Upper lobe of right lung (tissue), 1 donor: Measurements from ENCODE around the gene OMP. TPM values are rescaled to one million over a fixed set of nuclear protein-coding genes. Genes with fewer than 3 reads are reported as not detected.
A peak's percentile ranks its signal among the peaks of the same experiment; 100 is the strongest.

Experiments
- ATAC-seq: fragments of 200-7000 bp; cut with Tn5 transposase; one replicate; pipeline ENCODE4 v1.9.1; 2020; ENCODE audit warnings: mild to moderate bottlenecking, moderate library complexity
- DNase-seq: peaks from one replicate; pipeline ENCODE4 v3.0.0-alpha.2; 2020
- H3K27ac ChIP-seq: fragments of 200-600 bp; one replicate; pipeline ENCODE4 v1.8.0; 2022
- H3K27me3 ChIP-seq: fragments of 200-600 bp; one replicate; pipeline ENCODE4 v1.8.0; 2022; ENCODE audit warnings: mild to moderate bottlenecking
- H3K36me3 ChIP-seq: fragments of 200-600 bp; one replicate; pipeline ENCODE4 v1.8.0; 2022
- H3K4me1 ChIP-seq: fragments of 200-600 bp; one replicate; pipeline ENCODE4 v1.8.0; 2022
- H3K4me3 ChIP-seq: fragments of 200-600 bp; one replicate; pipeline ENCODE4 v1.8.0; 2022; ENCODE audit warnings: mild to moderate bottlenecking
- H3K9me3 ChIP-seq: fragments of 200-600 bp; one replicate; pipeline ENCODE4 v1.8.0; 2022
- intact Hi-C: fragments of 100-400 bp; cut with DNase I; formaldehyde crosslinking; loops from one replicate; pipeline ENCODE4 v1.11.0; 2022
- total RNA-seq: library from RNA; stranded (reverse); fragmentation: NEBNext Ultra II Directional; extraction: Animal tissue kit (Norgen Biotek cat#: 25700); gene quantifications from one replicate; pipeline ENCODE4 v1.2.1, GENCODE V29; 2021
- TF ChIP-seq, protein P1 (sequence below): fragments of 200-600 bp; IDR thresholded peaks from one replicate; pipeline ENCODE4 v1.8.0; 2022; ENCODE audit warnings: antibody characterized with exemption
- donor health status: DM: no; HTN: yes; CAD: no; lungs with severe emphysema.

Gene OMP
- total RNA-seq, 1 donor from 2014 or later = not detected

DNA sequence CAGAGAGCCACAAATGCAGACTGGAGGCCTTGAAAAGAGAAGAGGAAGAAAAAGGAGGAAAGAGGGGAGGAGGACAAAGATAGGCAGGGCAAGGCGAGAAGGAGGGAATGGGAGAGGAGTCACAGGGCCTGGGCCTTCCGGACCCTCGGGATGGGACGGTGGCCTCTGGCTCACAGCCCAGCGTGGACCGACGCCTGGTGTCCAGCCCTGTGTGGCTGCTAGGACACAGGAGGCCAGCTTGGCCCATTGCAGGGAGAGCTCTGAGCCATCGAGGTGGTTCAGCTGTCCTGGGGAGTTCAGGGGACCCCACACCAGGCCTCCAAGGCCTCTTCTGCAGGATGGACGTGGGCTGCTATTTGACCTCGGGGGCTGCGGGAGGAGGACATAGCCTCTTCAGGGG lies 34.8 kb downstream of the OMP start:
- Histone ChIP-seq H3K9me3 (no peaks in the 10 kb centered on the region), H3K4me1 (peaks cover 10% of the 10 kb centered on the region), H3K27me3 (peaks cover 19% of the 10 kb centered on the region), H3K36me3 (no peaks in the 10 kb centered on the region), H3K4me3 (no peak overlapping the region), H3K27ac (no peak overlapping the region)
- DNase-seq = no peak
- TF ChIP-seq, protein P1, sequence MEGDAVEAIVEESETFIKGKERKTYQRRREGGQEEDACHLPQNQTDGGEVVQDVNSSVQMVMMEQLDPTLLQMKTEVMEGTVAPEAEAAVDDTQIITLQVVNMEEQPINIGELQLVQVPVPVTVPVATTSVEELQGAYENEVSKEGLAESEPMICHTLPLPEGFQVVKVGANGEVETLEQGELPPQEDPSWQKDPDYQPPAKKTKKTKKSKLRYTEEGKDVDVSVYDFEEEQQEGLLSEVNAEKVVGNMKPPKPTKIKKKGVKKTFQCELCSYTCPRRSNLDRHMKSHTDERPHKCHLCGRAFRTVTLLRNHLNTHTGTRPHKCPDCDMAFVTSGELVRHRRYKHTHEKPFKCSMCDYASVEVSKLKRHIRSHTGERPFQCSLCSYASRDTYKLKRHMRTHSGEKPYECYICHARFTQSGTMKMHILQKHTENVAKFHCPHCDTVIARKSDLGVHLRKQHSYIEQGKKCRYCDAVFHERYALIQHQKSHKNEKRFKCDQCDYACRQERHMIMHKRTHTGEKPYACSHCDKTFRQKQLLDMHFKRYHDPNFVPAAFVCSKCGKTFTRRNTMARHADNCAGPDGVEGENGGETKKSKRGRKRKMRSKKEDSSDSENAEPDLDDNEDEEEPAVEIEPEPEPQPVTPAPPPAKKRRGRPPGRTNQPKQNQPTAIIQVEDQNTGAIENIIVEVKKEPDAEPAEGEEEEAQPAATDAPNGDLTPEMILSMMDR = no peak
- intact Hi-C loops = no loop called here
- no peak for ATAC-seq

DNA sequence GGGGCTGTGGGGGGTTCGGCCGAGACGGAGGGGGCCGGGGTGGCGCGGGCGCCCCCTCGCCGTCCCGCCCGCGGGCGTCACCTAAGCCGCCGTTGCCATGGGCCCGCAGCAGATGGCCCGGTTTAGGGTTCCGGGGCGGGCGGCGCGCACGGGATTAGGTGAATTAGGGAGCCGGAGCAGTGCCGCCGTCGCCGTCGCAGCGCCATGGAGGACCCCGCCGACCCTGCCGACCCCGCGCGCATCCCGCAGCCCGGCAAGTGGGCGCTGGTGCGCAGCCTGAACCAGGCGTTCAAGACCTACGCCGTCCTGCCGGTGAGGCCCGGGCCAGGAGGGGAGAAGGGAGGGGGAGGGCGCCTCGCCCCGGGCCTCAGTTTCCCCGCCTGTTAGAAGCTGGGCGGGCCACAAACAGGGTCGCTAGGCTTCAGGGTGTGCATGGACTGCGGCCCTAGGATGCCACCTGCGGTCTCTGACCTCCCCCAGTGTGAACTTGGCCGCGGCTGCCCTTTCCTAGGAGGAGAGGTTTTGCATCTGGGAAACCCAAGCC lies 35.5 kb downstream of the OMP start:
- Histone ChIP-seq H3K27ac (no peak overlapping the region), H3K9me3 (no peaks in the 10 kb centered on the region), H3K4me3 (no peak overlapping the region), H3K36me3 (no peaks in the 10 kb centered on the region), H3K27me3 (peaks cover 19% of the 10 kb centered on the region), H3K4me1 (peaks cover 10% of the 10 kb centered on the region)
- no peak for DNase-seq
- TF ChIP-seq, protein P1 = no peak
- intact Hi-C loops = no loop called here
- no peak for ATAC-seq

DNA sequence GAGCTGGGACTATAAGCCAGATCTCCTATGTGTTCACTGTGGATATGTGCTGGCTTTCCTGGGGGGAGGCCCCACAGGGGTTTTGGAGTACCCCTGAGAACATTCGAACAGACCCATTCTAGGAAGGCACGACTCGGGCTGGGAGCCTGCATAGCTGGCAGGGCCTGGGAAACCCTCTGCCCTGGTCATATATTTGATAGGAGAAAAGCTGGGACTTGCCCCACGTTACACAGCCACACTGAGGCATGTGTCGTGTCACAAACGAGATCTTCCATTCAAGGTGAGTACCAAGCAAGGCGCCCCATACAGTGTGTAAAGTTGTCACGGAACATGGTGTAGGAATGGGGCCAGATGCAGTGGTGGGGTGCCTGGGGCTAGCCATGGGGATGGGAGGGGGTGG lies 36.6 kb downstream of the OMP start:
- Histone ChIP-seq H3K9me3 (no peaks in the 10 kb centered on the region), H3K4me3 (no peak overlapping the region), H3K4me1 (peaks cover 10% of the 10 kb centered on the region), H3K27me3 (peaks cover 19% of the 10 kb centered on the region), H3K36me3 (no peaks in the 10 kb centered on the region), H3K27ac (no peak overlapping the region)
- intact Hi-C loops = no loop called here
- ATAC-seq (no peak), DNase-seq (no peak)
- TF ChIP-seq, protein P1 = no peak

DNA sequence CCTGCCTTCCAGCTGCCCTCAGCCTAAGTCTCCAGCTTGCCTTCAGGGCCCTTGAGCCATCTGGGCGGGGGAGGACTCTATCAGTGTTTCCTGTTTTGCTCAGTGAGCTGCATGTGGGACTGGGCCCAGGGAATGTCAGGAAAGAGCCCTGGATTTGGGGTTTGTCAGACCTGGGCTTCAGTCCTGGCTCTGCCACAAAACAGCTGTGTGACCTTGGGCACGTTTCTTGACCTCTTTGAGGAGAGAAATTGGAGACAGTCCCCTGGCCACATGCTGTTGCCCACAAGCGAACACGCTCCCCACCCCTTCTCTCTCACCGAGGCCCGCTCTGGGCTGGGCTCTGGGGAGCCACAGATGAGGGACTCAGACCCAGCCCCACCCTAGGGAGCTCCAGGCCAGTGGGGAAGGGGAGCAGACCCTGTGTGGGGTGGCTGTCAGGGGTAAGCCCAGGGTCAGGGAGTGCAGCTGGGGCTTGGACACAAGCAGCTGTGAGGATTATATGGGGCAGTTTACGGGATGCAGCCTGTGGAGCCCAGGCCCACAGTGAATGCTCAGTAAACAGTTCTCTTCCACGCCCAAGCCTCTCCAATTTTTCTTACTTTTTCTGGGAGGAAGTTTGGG lies 37.7 kb downstream of the OMP start:
- Histone ChIP-seq H3K27ac (no peak overlapping the region), H3K9me3 (no peaks in the 10 kb centered on the region), H3K36me3 (no peaks in the 10 kb centered on the region), H3K4me3 (no peak overlapping the region), H3K4me1 (peaks cover 10% of the 10 kb centered on the region), H3K27me3 (peaks cover 19% of the 10 kb centered on the region)
- intact Hi-C loops = no loop called here
- ATAC-seq (no peak), DNase-seq (no peak)
- TF ChIP-seq, protein P1 = no peak

DNA sequence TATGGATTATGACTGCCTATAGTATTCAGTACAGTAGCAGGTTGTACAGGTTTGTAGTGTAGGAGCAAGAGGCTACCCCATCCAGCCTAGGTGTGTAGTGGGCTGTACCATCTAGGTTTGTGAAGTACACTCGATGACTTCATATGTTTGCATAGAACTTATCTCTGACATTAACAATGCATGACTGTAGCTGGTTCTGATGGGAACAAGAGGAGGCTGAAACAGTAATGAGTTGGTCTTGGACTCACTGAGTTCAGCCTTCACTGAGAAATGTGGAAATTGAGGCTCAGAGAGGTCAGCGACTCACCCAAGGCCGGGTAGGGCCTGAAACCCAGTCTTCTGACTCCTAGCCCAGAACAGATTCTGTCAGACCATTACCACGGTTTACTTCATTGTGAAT lies 38.4 kb downstream of the OMP start:
- peaks cover 19% of the 10 kb centered on the region for H3K27me3 ChIP-seq
- no peaks in the 10 kb centered on the region for H3K9me3 ChIP-seq
- H3K27ac ChIP-seq = no peak overlapping the region
- H3K4me1 ChIP-seq = peaks cover 10% of the 10 kb centered on the region
- ATAC-seq (peak; percentile 76), DNase-seq (no peak)
- H3K4me3 ChIP-seq = no peak overlapping the region
- H3K36me3 ChIP-seq = no peaks in the 10 kb centered on the region
- intact Hi-C loops = no loop called here
- TF ChIP-seq, protein P1 = no peak

DNA sequence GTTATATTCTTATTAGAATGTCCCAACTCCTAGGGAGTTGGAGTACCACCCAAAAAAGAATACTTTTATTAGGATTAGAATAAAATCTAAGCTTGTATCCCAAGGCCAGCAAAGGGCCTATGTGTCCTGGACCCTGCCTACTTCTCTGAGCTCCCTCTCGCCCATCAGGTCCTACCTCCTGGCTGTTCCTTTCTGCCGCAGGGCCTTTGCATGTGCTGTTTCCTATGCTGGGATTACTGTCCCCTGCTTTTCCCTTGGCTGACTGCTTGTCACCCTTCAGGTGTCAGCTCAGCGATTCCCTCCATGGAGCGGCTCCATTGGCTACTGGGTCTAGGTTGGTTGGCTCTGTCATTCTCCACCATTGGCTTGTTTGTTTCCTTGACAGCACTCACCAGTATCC lies 38.8 kb downstream of the OMP start:
- Histone ChIP-seq H3K4me1 (peaks cover 10% of the 10 kb centered on the region), H3K27ac (no peak overlapping the region), H3K9me3 (no peaks in the 10 kb centered on the region), H3K36me3 (no peaks in the 10 kb centered on the region), H3K4me3 (no peak overlapping the region), H3K27me3 (peaks cover 19% of the 10 kb centered on the region)
- TF ChIP-seq, protein P1 = no peak
- intact Hi-C loops = no loop called here
- ATAC-seq = no peak
- DNase-seq = no peak
